HL-60 (cell line): ENCODE data around the gene SMARCB1.

Experiments used
- DNase-seq, 2 experiments: peaks; one replicate each; pipeline ENCODE4 v3.0.0-alpha.2; 2010 to 2020; ENCODE audit warnings: low read depth in 1 of 2, low spot score in 1 of 2
- H3K27ac ChIP-seq: fragments of 250-450 bp; sonication (Bioruptor Pico); replicated peaks from 2 replicates; pipeline ENCODE4 v1.5.1; 2020; ENCODE audit warnings: mild to moderate bottlenecking, moderate library complexity
- H3K27me3 ChIP-seq: fragments of 250-450 bp; sonication (Bioruptor Pico); 2 replicates; pipeline ENCODE4 v1.5.1; 2021; ENCODE audit warnings: mild to moderate bottlenecking, moderate library complexity; ENCODE audit not compliant: insufficient read depth, poor library complexity, severe bottlenecking
- H3K4me3 ChIP-seq: replicated peaks from 2 replicates; pipeline ENCODE4 v1.5.1; 2011; ENCODE audit warnings: mild to moderate bottlenecking, control low read depth, low read length; ENCODE audit not compliant: insufficient read depth
- CTCF ChIP-seq: IDR thresholded peaks from one replicate; pipeline ENCODE4 v1.5.1; 2011; ENCODE audit warnings: low read length, control low read depth, inconsistent platforms; ENCODE audit not compliant: insufficient read depth
- GABPA ChIP-seq: IDR thresholded peaks from 2 replicates; pipeline ENCODE4 v1.6.1; 2012; ENCODE audit warnings: low read depth
- POLR2AphosphoS5 ChIP-seq: IDR thresholded peaks from 2 replicates; pipeline ENCODE4 v1.6.1; 2012; ENCODE audit warnings: low read depth
- SPI1 ChIP-seq: IDR thresholded peaks from 2 replicates; pipeline ENCODE4 v1.6.1; 2012; ENCODE audit warnings: low read depth, mild to moderate bottlenecking, borderline replicate concordance
- TF ChIP-seq, protein P1 (sequence below): IDR thresholded peaks from 2 replicates; pipeline ENCODE4 v1.6.1; 2012; ENCODE audit warnings: low read depth; ENCODE audit not compliant: insufficient replicate concordance

SMARCB1 gene

GRCh38 chr22:23878219-23878618 lies 91.5 kb downstream of the SMARCB1 start:
- Histone ChIP-seq H3K27ac (no peak overlapping the region), H3K27me3 (no peaks in the 10 kb centered on the region), H3K4me3 (no peak overlapping the region)
- no peak for DNase-seq
- TF ChIP-seq CTCF (no peak), POLR2AphosphoS5 (no peak)

GRCh38 chr22:23882370-23882769 lies 95.6 kb downstream of the SMARCB1 start:
- TF ChIP-seq POLR2AphosphoS5 = no peak
- TF ChIP-seq CTCF = no peak
- H3K27ac ChIP-seq = no peak overlapping the region
- no peak overlapping the region for H3K4me3 ChIP-seq
- no peak for DNase-seq
- no peaks in the 10 kb centered on the region for H3K27me3 ChIP-seq

DNA sequence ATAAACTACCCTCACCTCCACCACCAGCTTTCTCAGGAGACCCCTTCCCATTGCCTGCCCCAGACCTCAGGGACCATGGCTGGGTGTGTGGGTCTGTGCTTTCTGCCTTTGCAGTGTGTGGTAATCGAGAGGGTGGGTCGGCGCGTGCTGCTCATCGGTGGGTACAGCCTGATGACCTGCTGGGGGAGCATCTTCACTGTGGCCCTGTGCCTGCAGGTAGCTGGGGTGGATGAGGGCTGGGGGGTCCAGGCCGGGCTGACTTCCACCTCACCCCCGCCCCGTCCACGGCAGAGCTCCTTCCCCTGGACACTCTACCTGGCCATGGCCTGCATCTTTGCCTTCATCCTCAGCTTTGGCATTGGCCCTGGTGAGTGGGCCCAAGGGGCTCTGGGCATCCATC lies 96.9 kb downstream of the SMARCB1 start:
- TF ChIP-seq, protein P1, sequence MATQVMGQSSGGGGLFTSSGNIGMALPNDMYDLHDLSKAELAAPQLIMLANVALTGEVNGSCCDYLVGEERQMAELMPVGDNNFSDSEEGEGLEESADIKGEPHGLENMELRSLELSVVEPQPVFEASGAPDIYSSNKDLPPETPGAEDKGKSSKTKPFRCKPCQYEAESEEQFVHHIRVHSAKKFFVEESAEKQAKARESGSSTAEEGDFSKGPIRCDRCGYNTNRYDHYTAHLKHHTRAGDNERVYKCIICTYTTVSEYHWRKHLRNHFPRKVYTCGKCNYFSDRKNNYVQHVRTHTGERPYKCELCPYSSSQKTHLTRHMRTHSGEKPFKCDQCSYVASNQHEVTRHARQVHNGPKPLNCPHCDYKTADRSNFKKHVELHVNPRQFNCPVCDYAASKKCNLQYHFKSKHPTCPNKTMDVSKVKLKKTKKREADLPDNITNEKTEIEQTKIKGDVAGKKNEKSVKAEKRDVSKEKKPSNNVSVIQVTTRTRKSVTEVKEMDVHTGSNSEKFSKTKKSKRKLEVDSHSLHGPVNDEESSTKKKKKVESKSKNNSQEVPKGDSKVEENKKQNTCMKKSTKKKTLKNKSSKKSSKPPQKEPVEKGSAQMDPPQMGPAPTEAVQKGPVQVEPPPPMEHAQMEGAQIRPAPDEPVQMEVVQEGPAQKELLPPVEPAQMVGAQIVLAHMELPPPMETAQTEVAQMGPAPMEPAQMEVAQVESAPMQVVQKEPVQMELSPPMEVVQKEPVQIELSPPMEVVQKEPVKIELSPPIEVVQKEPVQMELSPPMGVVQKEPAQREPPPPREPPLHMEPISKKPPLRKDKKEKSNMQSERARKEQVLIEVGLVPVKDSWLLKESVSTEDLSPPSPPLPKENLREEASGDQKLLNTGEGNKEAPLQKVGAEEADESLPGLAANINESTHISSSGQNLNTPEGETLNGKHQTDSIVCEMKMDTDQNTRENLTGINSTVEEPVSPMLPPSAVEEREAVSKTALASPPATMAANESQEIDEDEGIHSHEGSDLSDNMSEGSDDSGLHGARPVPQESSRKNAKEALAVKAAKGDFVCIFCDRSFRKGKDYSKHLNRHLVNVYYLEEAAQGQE = no peak
- TF ChIP-seq POLR2AphosphoS5 (no peak), GABPA (no peak), CTCF (no peak), SPI1 (no peak)
- DNase-seq = no peak
- Histone ChIP-seq H3K27me3 (no peaks in the 10 kb centered on the region), H3K27ac (no peak overlapping the region), H3K4me3 (no peak overlapping the region)

DNA sequence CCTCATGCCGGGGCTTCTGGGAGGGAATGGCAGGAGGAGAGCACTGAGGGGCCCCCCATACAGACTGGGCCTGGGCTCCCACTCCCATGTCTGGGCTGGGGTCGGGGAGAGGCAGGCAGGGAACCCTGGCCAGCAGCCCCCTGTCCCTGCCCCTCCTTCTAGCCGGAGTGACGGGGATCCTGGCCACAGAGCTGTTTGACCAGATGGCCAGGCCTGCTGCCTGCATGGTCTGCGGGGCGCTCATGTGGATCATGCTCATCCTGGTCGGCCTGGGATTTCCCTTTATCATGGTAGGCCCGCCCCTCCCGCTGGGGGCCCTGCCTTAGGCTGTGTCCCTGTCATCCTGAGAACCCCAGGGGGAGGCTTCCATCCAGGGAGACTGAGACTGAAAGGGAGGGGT lies 97.4 kb downstream of the SMARCB1 start:
- no peak for TF ChIP-seq CTCF
- no peak for TF ChIP-seq SPI1
- no peak for DNase-seq
- no peak overlapping the region for H3K27ac ChIP-seq
- H3K4me3 ChIP-seq = no peak overlapping the region
- H3K27me3 ChIP-seq = no peaks in the 10 kb centered on the region
